ENCODE results near the gene CHD9. TPM values are rescaled to one million over a fixed set of nuclear protein-coding genes. Genes with fewer than 3 reads are reported as not detected.
A peak's percentile ranks its signal among the peaks of the same experiment; 100 is the strongest.

Gene CHD9
- total RNA-seq, 4 donors from 2014 or later: 46.9 to 174 (median 133) TPM

- no peaks in the 10 kb centered on the region for H3K9me3 ChIP-seq
- no peaks in the 10 kb centered on the region for H3K27me3 ChIP-seq
- no peak overlapping the region for H3K4me3 ChIP-seq
- intact Hi-C loops (cut with DNase I; ENCODE audit: low total_unique reads): no loop called here
- no peak for DNase-seq
- H3K4me1 ChIP-seq: peaks cover 0 to 4% of the 10 kb centered on the region in 2 donors
- H3K27ac ChIP-seq: peak overlapping the region; percentile 8 to 39
- H3K36me3 ChIP-seq: no peaks in the 10 kb centered on the region
- TF ChIP-seq POLR2A (IDR thresholded peaks at IDR 0.05): no peak
- TF ChIP-seq CTCF (IDR thresholded peaks at IDR 0.05): no peak
Measured at GRCh38 chr16:53123747-53124146, 69.0 kb downstream of the CHD9 start.

- intact Hi-C loops (cut with DNase I; ENCODE audit: low total_unique reads): no loop called here
- H3K4me3 ChIP-seq: no peak overlapping the region
- DNase-seq: no peak
- no peaks in the 10 kb centered on the region for H3K9me3 ChIP-seq
- H3K36me3 ChIP-seq: no peaks in the 10 kb centered on the region
- no peak for TF ChIP-seq POLR2A (IDR thresholded peaks at IDR 0.05)
- TF ChIP-seq CTCF (IDR thresholded peaks at IDR 0.05): no peak
- H3K4me1 ChIP-seq: peaks cover 0 to 4% of the 10 kb centered on the region in 2 donors
- H3K27me3 ChIP-seq: no peaks in the 10 kb centered on the region
- H3K27ac ChIP-seq: no peak overlapping the region
Measured at GRCh38 chr16:53126390-53126789, 71.6 kb downstream of the CHD9 start.

- H3K4me1 ChIP-seq: peaks cover 0 to 5% of the 10 kb centered on the region in 2 donors
- no peak for DNase-seq
- H3K4me3 ChIP-seq: peak overlapping the region; percentile 77 to 97
- intact Hi-C loops (cut with DNase I; ENCODE audit: low total_unique reads): loop anchor here (10.0 kb wide), 1 partner anchor 75 kb away; the partner anchor contains the start of genes CHD9 and CHD9NB
- no peaks in the 10 kb centered on the region for H3K9me3 ChIP-seq
- peak overlapping the region; percentile 91 to 97 for H3K27ac ChIP-seq
- TF ChIP-seq POLR2A (IDR thresholded peaks at IDR 0.05) (no peak), CTCF (IDR thresholded peaks at IDR 0.05) (no peak)
- H3K36me3 ChIP-seq: no peaks in the 10 kb centered on the region
- no peaks in the 10 kb centered on the region for H3K27me3 ChIP-seq
Measured at GRCh38 chr16:53129281-53130158, 74.7 kb downstream of the CHD9 start.

GRCh38 chr16:53130159-53131049 lies 75.6 kb downstream of the CHD9 start:
- peak; percentile 95 to 96 for DNase-seq
- Histone ChIP-seq H3K4me1 (peaks cover 0 to 12% of the 10 kb centered on the region in 2 donors), H3K9me3 (no peaks in the 10 kb centered on the region), H3K4me3 (peak overlapping the region; percentile 80 to 97), H3K36me3 (no peaks in the 10 kb centered on the region), H3K27ac (peak overlapping the region; percentile 91 to 97), H3K27me3 (no peaks in the 10 kb centered on the region)
- intact Hi-C loops (cut with DNase I; ENCODE audit: low total_unique reads): loop anchor here (10.0 kb wide), 1 partner anchor 76 kb away; the partner anchor contains the start of genes CHD9 and CHD9NB
- TF ChIP-seq POLR2A (IDR thresholded peaks at IDR 0.05) (peak in 1 of 2 donors; percentile 58), CTCF (IDR thresholded peaks at IDR 0.05) (peak; percentile 32 to 96 (median 84))
